NCI-H2107 treated with DMSO at 0.1 percent for 48 hours (cell line): Measurements from ENCODE around the gene TCHP.
"Not testable (repeated sequence)": the region's sequence is repeated elsewhere in the genome, so short reads cannot be mapped to it uniquely, and the experiment has no call there.

Experiments
- DNase-seq: peaks from one replicate; lab custom pipeline; 2025; ENCODE audit not compliant: unreplicated experiment; lab: John Stamatoyannopoulos, UW

Gene TCHP

GRCh38 chr12:109910254-109910968 is 10.3 kb downstream of the TCHP start:
- no peak for DNase-seq

GRCh38 chr12:109910969-109911348 is 10.9 kb downstream of the TCHP start:
- no peak for DNase-seq

GRCh38 chr12:109912855-109913321 is 12.8 kb downstream of the TCHP start:
- no peak for DNase-seq

GRCh38 chr12:109914461-109914860 is 14.4 kb downstream of the TCHP start:
- DNase-seq = no peak

- DNase-seq = no peak
Observed at GRCh38 chr12:109915171-109916040, 15.3 kb downstream of the TCHP start.

GRCh38 chr12:109916045-109916444 is 16.0 kb downstream of the TCHP start:
- DNase-seq = no peak

GRCh38 chr12:109919456-109919855 is 19.4 kb downstream of the TCHP start:
- no peak for DNase-seq

GRCh38 chr12:109920261-109920780 is 20.2 kb downstream of the TCHP start:
- DNase-seq = no peak

GRCh38 chr12:109921982-109922381 is 21.9 kb downstream of the TCHP start:
- no peak for DNase-seq

- DNase-seq = no peak
Observed at GRCh38 chr12:109923038-109923437, 23.0 kb downstream of the TCHP start.

GRCh38 chr12:109923481-109924245 is 23.6 kb downstream of the TCHP start:
- DNase-seq = no peak

GRCh38 chr12:109925185-109925840 is 25.2 kb downstream of the TCHP start:
- DNase-seq = no peak

GRCh38 chr12:109926016-109926415 is 25.9 kb downstream of the TCHP start:
- no peak for DNase-seq

GRCh38 chr12:109926488-109927210 is 26.6 kb downstream of the TCHP start:
- DNase-seq = no peak

- DNase-seq = no peak
Observed at GRCh38 chr12:109927622-109928021, 27.5 kb downstream of the TCHP start.

- no peak for DNase-seq
Observed at GRCh38 chr12:109928058-109928656, 28.1 kb downstream of the TCHP start.

- DNase-seq = not testable (repeated sequence)
Observed at GRCh38 chr12:109929326-109929725, 29.3 kb downstream of the TCHP start.

GRCh38 chr12:109930028-109930800 is 30.1 kb downstream of the TCHP start:
- DNase-seq = no peak

GRCh38 chr12:109931143-109931542 is 31.1 kb downstream of the TCHP start:
- no peak for DNase-seq
